Activated naive CD8-positive, alpha-beta T cell (primary cell): Measurements from ENCODE around the gene KEAP1.

Experiments used
- H3K27ac Mint-ChIP-seq: one replicate; pipeline ENCODE4 v1.8.0; 2021; ENCODE audit warnings: mixed read lengths
- H3K27me3 Mint-ChIP-seq: one replicate; pipeline ENCODE4 v1.8.0; 2021; ENCODE audit warnings: mixed read lengths
- H3K36me3 Mint-ChIP-seq: one replicate; pipeline ENCODE4 v1.8.0; 2021; ENCODE audit warnings: mixed read lengths
- H3K4me1 Mint-ChIP-seq: one replicate; pipeline ENCODE4 v1.8.0; 2021; ENCODE audit warnings: low read depth, mixed read lengths
- H3K4me3 Mint-ChIP-seq: one replicate; pipeline ENCODE4 v1.8.0; 2021; ENCODE audit warnings: mild to moderate bottlenecking, mixed read lengths
- H3K9me3 Mint-ChIP-seq: one replicate; pipeline ENCODE4 v1.8.0; 2021; ENCODE audit warnings: low read depth, mixed read lengths

The KEAP1 gene

GRCh38 chr19:10516671-10517286 is 13.6 kb upstream of the KEAP1 start:
- peaks cover 36% of the 10 kb centered on the region for H3K27me3 Mint-ChIP-seq
- no peak overlapping the region for H3K27ac Mint-ChIP-seq
- peaks cover 28% of the 10 kb centered on the region for H3K4me1 Mint-ChIP-seq
- peak overlapping the region; percentile 80 for H3K4me3 Mint-ChIP-seq
- no peaks in the 10 kb centered on the region for H3K9me3 Mint-ChIP-seq
- no peaks in the 10 kb centered on the region for H3K36me3 Mint-ChIP-seq

GRCh38 chr19:10516064-10516385 is 12.9 kb upstream of the KEAP1 start:
- peak overlapping the region; percentile 15 for H3K4me3 Mint-ChIP-seq

GRCh38 chr19:10514211-10515145 is 11.3 kb upstream of the KEAP1 start:
- Mint-ChIP-seq H3K27ac (no peak overlapping the region), H3K9me3 (no peaks in the 10 kb centered on the region), H3K4me3 (peak overlapping the region; percentile 60), H3K27me3 (peaks cover 34% of the 10 kb centered on the region), H3K4me1 (peaks cover 32% of the 10 kb centered on the region), H3K36me3 (no peaks in the 10 kb centered on the region)

More at GRCh38 chr19:10516064-10516385, 12.9 kb upstream of the KEAP1 start:
- Mint-ChIP-seq H3K36me3 (no peaks in the 10 kb centered on the region), H3K27me3 (peaks cover 36% of the 10 kb centered on the region), H3K4me1 (peaks cover 28% of the 10 kb centered on the region), H3K27ac (no peak overlapping the region), H3K9me3 (no peaks in the 10 kb centered on the region)

- Mint-ChIP-seq H3K4me3 (peak overlapping the region; percentile 7), H3K36me3 (no peaks in the 10 kb centered on the region), H3K9me3 (no peaks in the 10 kb centered on the region), H3K27ac (no peak overlapping the region), H3K27me3 (peaks cover 25% of the 10 kb centered on the region), H3K4me1 (peaks cover 24% of the 10 kb centered on the region)
Measured at GRCh38 chr19:10513223-10513622, 10.1 kb upstream of the KEAP1 start.

GRCh38 chr19:10510301-10510802 is 7.2 kb upstream of the KEAP1 start:
- peaks cover 13% of the 10 kb centered on the region for H3K27me3 Mint-ChIP-seq

GRCh38 chr19:10508707-10509106 is 5.6 kb upstream of the KEAP1 start:
- Mint-ChIP-seq H3K9me3 (no peaks in the 10 kb centered on the region), H3K36me3 (no peaks in the 10 kb centered on the region), H3K4me1 (peaks cover 18% of the 10 kb centered on the region), H3K4me3 (no peak overlapping the region), H3K27ac (no peak overlapping the region), H3K27me3 (peaks cover 8% of the 10 kb centered on the region)

More at GRCh38 chr19:10510301-10510802, 7.2 kb upstream of the KEAP1 start:
- Mint-ChIP-seq H3K27ac (no peak overlapping the region), H3K4me1 (peaks cover 18% of the 10 kb centered on the region), H3K9me3 (no peaks in the 10 kb centered on the region), H3K4me3 (no peak overlapping the region), H3K36me3 (no peaks in the 10 kb centered on the region)

GRCh38 chr19:10508036-10508435 is 4.9 kb upstream of the KEAP1 start:
- Mint-ChIP-seq H3K36me3 (no peaks in the 10 kb centered on the region), H3K9me3 (no peaks in the 10 kb centered on the region), H3K4me3 (no peak overlapping the region), H3K4me1 (peaks cover 17% of the 10 kb centered on the region), H3K27ac (no peak overlapping the region), H3K27me3 (peaks cover 2% of the 10 kb centered on the region)

- Mint-ChIP-seq H3K27ac (peak overlapping the region; percentile 64), H3K4me1 (peaks cover 24% of the 10 kb centered on the region), H3K36me3 (no peaks in the 10 kb centered on the region), H3K4me3 (peak overlapping the region; percentile 53), H3K9me3 (no peaks in the 10 kb centered on the region), H3K27me3 (no peaks in the 10 kb centered on the region)
Measured at GRCh38 chr19:10505583-10506229, 2.5 kb upstream of the KEAP1 start.

GRCh38 chr19:10502524-10503001 is 593 bp downstream of the KEAP1 start:
- no peaks in the 10 kb centered on the region for H3K27me3 Mint-ChIP-seq

GRCh38 chr19:10501971-10502523 is 1.1 kb downstream of the KEAP1 start:
- H3K9me3 Mint-ChIP-seq, result no peaks in the 10 kb centered on the region
- peaks cover 34% of the 10 kb centered on the region for H3K4me1 Mint-ChIP-seq
- H3K36me3 Mint-ChIP-seq, result no peaks in the 10 kb centered on the region

More at GRCh38 chr19:10502524-10503001, 593 bp downstream of the KEAP1 start:
- peaks cover 30% of the 10 kb centered on the region for H3K4me1 Mint-ChIP-seq
- H3K36me3 Mint-ChIP-seq, result no peaks in the 10 kb centered on the region
- H3K4me3 Mint-ChIP-seq, result peak overlapping the region; percentile 92
- H3K27ac Mint-ChIP-seq, result peak overlapping the region; percentile 89
- H3K9me3 Mint-ChIP-seq, result no peaks in the 10 kb centered on the region

GRCh38 chr19:10500247-10500592 is 2.9 kb downstream of the KEAP1 start:
- Mint-ChIP-seq H3K9me3 (no peaks in the 10 kb centered on the region), H3K36me3 (no peaks in the 10 kb centered on the region), H3K27me3 (no peaks in the 10 kb centered on the region), H3K4me3 (peak overlapping the region; percentile 79), H3K27ac (peak overlapping the region; percentile 61), H3K4me1 (peaks cover 28% of the 10 kb centered on the region)

More at GRCh38 chr19:10501971-10502523, 1.1 kb downstream of the KEAP1 start:
- Mint-ChIP-seq H3K27me3 (no peaks in the 10 kb centered on the region), H3K27ac (peak overlapping the region; percentile 89), H3K4me3 (peak overlapping the region; percentile 92)

GRCh38 chr19:10499550-10500246 is 3.5 kb downstream of the KEAP1 start:
- H3K4me1 Mint-ChIP-seq, result peaks cover 28% of the 10 kb centered on the region
- no peak overlapping the region for H3K27ac Mint-ChIP-seq
- H3K36me3 Mint-ChIP-seq, result no peaks in the 10 kb centered on the region
- no peaks in the 10 kb centered on the region for H3K9me3 Mint-ChIP-seq
- peak overlapping the region; percentile 79 for H3K4me3 Mint-ChIP-seq
- no peaks in the 10 kb centered on the region for H3K27me3 Mint-ChIP-seq

- no peak overlapping the region for H3K4me3 Mint-ChIP-seq
- peaks cover 25% of the 10 kb centered on the region for H3K4me1 Mint-ChIP-seq
- no peak overlapping the region for H3K27ac Mint-ChIP-seq
- no peaks in the 10 kb centered on the region for H3K9me3 Mint-ChIP-seq
- H3K27me3 Mint-ChIP-seq, result no peaks in the 10 kb centered on the region
- no peaks in the 10 kb centered on the region for H3K36me3 Mint-ChIP-seq
Measured at GRCh38 chr19:10497371-10497770, 5.8 kb downstream of the KEAP1 start.

- Mint-ChIP-seq H3K9me3 (no peaks in the 10 kb centered on the region), H3K4me1 (peaks cover 4% of the 10 kb centered on the region), H3K36me3 (no peaks in the 10 kb centered on the region), H3K27ac (no peak overlapping the region), H3K27me3 (no peaks in the 10 kb centered on the region), H3K4me3 (no peak overlapping the region)
Measured at GRCh38 chr19:10491472-10492047, 11.6 kb downstream of the KEAP1 start.
